Fibroblast of lung (primary cell): ENCODE measurements around the gene CTNNA2. TPM values are rescaled to one million over a fixed set of nuclear protein-coding genes. Genes with fewer than 3 reads are reported as not detected.

Experiments used
- DNase-seq, 2 donors: peaks; one replicate each; pipeline versions ENCODE4 v3.0.0 to v3.0.0-alpha.2; 2010; ENCODE audit warnings: low read depth in 2 of 2
- H2AFZ ChIP-seq: 2 replicates; pipeline ENCODE4 v1.5.1; 2012; ENCODE audit warnings: low read length, control low read depth, inconsistent platforms
- H3K27ac ChIP-seq: 2 replicates; pipeline ENCODE4 v1.5.1; 2011; ENCODE audit warnings: low read length, control low read depth; ENCODE audit not compliant: insufficient read depth
- H3K27me3 ChIP-seq: 2 replicates; pipeline ENCODE4 v1.5.1; 2011; ENCODE audit warnings: mild to moderate bottlenecking, low read length; ENCODE audit not compliant: control insufficient read depth, insufficient read depth
- H3K36me3 ChIP-seq: 2 replicates; pipeline ENCODE4 v1.5.1; 2011; ENCODE audit warnings: low read length; ENCODE audit not compliant: control insufficient read depth, insufficient read depth
- H3K4me1 ChIP-seq: 2 replicates; pipeline ENCODE4 v1.5.1; 2011; ENCODE audit warnings: low read length; ENCODE audit not compliant: control insufficient read depth, insufficient read depth; ENCODE audit errors: extremely low read depth
- H3K4me2 ChIP-seq: 2 replicates; pipeline ENCODE4 v1.5.1; 2011; ENCODE audit warnings: low read length, control low read depth; ENCODE audit not compliant: insufficient read depth; ENCODE audit errors: extremely low read depth
- H3K4me3 ChIP-seq, 4 experiments: fragments of 200-600 bp in 1 of 4; sonication (generic) in 1 of 4; replicated peaks in 1 of 4; 2 replicates each; pipeline ENCODE4 v1.5.1; 2011 to 2016; ENCODE audit warnings: low read length in 4 of 4, low read depth in 3 of 4, mild to moderate bottlenecking in 3 of 4, control low read depth in 2 of 4, inconsistent platforms in 1 of 4, mixed read lengths in 1 of 4; ENCODE audit not compliant: insufficient read depth in 1 of 4; ENCODE audit errors: control extremely low read depth in 1 of 4
- H3K79me2 ChIP-seq: 2 replicates; pipeline ENCODE4 v1.5.1; 2012; ENCODE audit warnings: mild to moderate bottlenecking, low read length, inconsistent platforms; ENCODE audit not compliant: control insufficient read depth, insufficient read depth
- H3K9ac ChIP-seq: 2 replicates; pipeline ENCODE4 v1.5.1; 2011; ENCODE audit warnings: mild to moderate bottlenecking, low read length, control low read depth; ENCODE audit not compliant: insufficient read depth
- H3K9me3 ChIP-seq: 2 replicates; pipeline ENCODE4 v1.5.1; 2012; ENCODE audit warnings: low read depth, low read length; ENCODE audit not compliant: control insufficient read depth, insufficient read depth
- H4K20me1 ChIP-seq: 2 replicates; pipeline ENCODE4 v1.5.1; 2011; ENCODE audit warnings: low read length; ENCODE audit not compliant: control insufficient read depth, insufficient read depth; ENCODE audit errors: extremely low read depth
- CTCF ChIP-seq, 2 donors: IDR thresholded peaks in 1 of 2; conservative IDR thresholded peaks in 1 of 2; 1 replicate in 1 of 2; 2 replicates in 1 of 2; pipeline ENCODE4 v1.5.1; 2011 to 2012; ENCODE audit warnings: low read length in 2 of 2, control low read depth in 1 of 2, inconsistent platforms in 1 of 2, low read depth in 1 of 2, mild to moderate bottlenecking in 1 of 2
- EZH2 ChIP-seq: IDR thresholded peaks from 2 replicates; pipeline ENCODE4 v1.5.1; 2012; ENCODE audit warnings: low read length, control low read depth, mild to moderate bottlenecking; ENCODE audit errors: missing control alignments
- polyA plus RNA-seq, 2 donors: library from polyadenylated mRNA; depleted of rRNA in 1 of 2; stranded (reverse) in 1 of 2; unstranded in 1 of 2; fragments of >200 nt; gene quantifications; 2 replicates each; pipeline ENCODE4 v1.2.1, GENCODE V29; 2011 to 2012; ENCODE audit warnings: missing spikeins in 1 of 2
- total RNA-seq: library from RNA; depleted of rRNA; stranded (reverse); fragments of >200 nt; gene quantifications from 2 replicates; pipeline ENCODE4 v1.2.1, GENCODE V29; 2014

Gene CTNNA2
- total and polyA plus RNA-seq, 2 donors (not counting 1 experiment from before 2014, with no cell fraction given) = not detected

DNA sequence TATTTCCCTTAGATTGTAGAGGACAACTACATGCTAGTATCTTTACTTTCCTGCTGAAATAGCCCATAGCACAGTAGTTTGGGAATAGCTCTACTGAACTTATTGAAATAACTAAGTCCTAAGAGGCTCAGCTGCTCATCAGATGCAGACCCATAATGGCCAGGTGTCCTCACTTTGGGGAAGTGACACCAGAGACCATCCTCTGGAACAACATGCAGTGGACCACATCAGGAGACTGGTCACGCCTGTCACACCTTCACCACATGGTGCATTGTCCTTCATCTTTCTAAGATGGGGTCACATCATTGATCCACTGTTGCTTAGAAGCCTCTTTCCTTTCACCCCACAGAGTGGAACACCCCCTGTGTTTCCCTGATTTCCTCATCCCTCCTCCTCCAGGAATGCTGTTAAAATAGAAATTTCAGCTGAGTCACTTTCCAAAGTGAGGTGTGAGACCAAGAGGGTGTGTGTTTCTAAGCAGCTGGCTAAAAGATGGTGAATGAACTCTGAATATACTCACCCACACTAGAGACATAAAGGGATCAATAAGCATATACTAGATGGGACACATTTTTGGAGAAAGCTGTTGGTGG, 1006.9 kb downstream of the CTNNA2 start:
- Histone ChIP-seq H3K9ac (no peak overlapping the region), H3K4me1 (no peaks in the 10 kb centered on the region), H3K9me3 (no peaks in the 10 kb centered on the region), H2AFZ (no peak overlapping the region), H3K4me3 (no peak overlapping the region), H4K20me1 (no peaks in the 10 kb centered on the region), H3K4me2 (no peak overlapping the region), H3K27ac (no peak overlapping the region), H3K27me3 (no peaks in the 10 kb centered on the region), H3K36me3 (no peaks in the 10 kb centered on the region), H3K79me2 (no peaks in the 10 kb centered on the region)
- no peak for DNase-seq
- TF ChIP-seq CTCF (conservative IDR thresholded peaks at IDR 0.05 in 1 of 2, IDR thresholded peaks at IDR 0.05 in 1 of 2; ENCODE audit: low read depth in 1 of 2, low read length in 2 of 2) (no peak), EZH2 (no peak)

- H3K9me3 ChIP-seq = no peaks in the 10 kb centered on the region
- no peak overlapping the region for H3K9ac ChIP-seq
- H2AFZ ChIP-seq = no peak overlapping the region
- no peaks in the 10 kb centered on the region for H3K36me3 ChIP-seq
- no peak for DNase-seq
- H3K27ac ChIP-seq = no peak overlapping the region
- TF ChIP-seq CTCF (conservative IDR thresholded peaks at IDR 0.05 in 1 of 2, IDR thresholded peaks at IDR 0.05 in 1 of 2; ENCODE audit: low read depth in 1 of 2, low read length in 2 of 2) = no peak
- TF ChIP-seq EZH2 = no peak
- H4K20me1 ChIP-seq = no peaks in the 10 kb centered on the region
- no peak overlapping the region for H3K4me3 ChIP-seq
- H3K4me1 ChIP-seq = no peaks in the 10 kb centered on the region
- no peak overlapping the region for H3K4me2 ChIP-seq
- H3K79me2 ChIP-seq = no peaks in the 10 kb centered on the region
- H3K27me3 ChIP-seq = no peaks in the 10 kb centered on the region
Measured at GRCh38 chr2:80525152-80525551, 1012.3 kb downstream of the CTNNA2 start.

DNA sequence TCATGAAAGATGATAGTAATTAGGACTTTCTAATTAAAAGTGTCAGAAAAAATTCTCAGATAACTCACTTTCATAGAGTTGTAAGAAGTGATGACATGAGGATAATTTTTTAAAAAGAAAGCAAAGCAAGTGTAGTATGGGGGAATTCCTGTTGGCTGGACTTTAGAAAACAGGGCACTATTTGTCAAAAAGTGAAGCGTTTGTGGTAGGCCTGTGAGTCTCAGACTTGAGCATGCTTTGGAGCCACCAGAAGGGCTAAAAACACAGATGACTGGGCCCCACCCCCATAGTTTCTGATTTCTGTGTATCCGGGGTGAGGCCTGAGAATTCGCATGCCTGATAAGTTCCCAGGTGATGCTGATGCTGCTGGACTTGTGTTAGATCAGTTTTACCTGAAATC, 1014.3 kb downstream of the CTNNA2 start:
- TF ChIP-seq CTCF (conservative IDR thresholded peaks at IDR 0.05 in 1 of 2, IDR thresholded peaks at IDR 0.05 in 1 of 2; ENCODE audit: low read depth in 1 of 2, low read length in 2 of 2) = no peak
- no peak for TF ChIP-seq EZH2
- Histone ChIP-seq H4K20me1 (no peaks in the 10 kb centered on the region), H3K27ac (no peak overlapping the region)

More for the DNA sequence above, 1014.3 kb downstream of the CTNNA2 start:
- Histone ChIP-seq H3K4me2 (no peak overlapping the region), H3K9me3 (no peaks in the 10 kb centered on the region), H3K79me2 (no peaks in the 10 kb centered on the region), H3K9ac (no peak overlapping the region), H3K36me3 (no peaks in the 10 kb centered on the region), H3K4me3 (no peak overlapping the region), H3K4me1 (no peaks in the 10 kb centered on the region), H2AFZ (no peak overlapping the region), H3K27me3 (no peaks in the 10 kb centered on the region)
- no peak for DNase-seq
